Glutamatergic neuron (in vitro differentiated cells): ENCODE measurements around the gene LHFPL6. TPM values are rescaled to one million over a fixed set of nuclear protein-coding genes. Genes with fewer than 3 reads are reported as not detected.

ENCODE experiments used
- DNase-seq: peaks from one replicate; pipeline ENCODE4 v3.0.0; 2022
- H3K27ac Mint-ChIP-seq: one replicate; pipeline ENCODE4 v1.8.0; 2020; ENCODE audit warnings: mild to moderate bottlenecking, mixed read lengths, inconsistent platforms; ENCODE audit not compliant: unreplicated experiment
- H3K27me3 Mint-ChIP-seq: one replicate; pipeline ENCODE4 v1.8.0; 2020; ENCODE audit warnings: mild to moderate bottlenecking, moderate library complexity, mixed read lengths, inconsistent platforms; ENCODE audit not compliant: unreplicated experiment
- H3K36me3 Mint-ChIP-seq: one replicate; pipeline ENCODE4 v1.8.0; 2020; ENCODE audit warnings: mild to moderate bottlenecking, mixed read lengths, inconsistent platforms; ENCODE audit not compliant: unreplicated experiment
- H3K4me1 Mint-ChIP-seq: one replicate; pipeline ENCODE4 v1.8.0; 2020; ENCODE audit warnings: mild to moderate bottlenecking, low read depth, mixed read lengths, inconsistent platforms; ENCODE audit not compliant: unreplicated experiment
- H3K4me3 Mint-ChIP-seq: one replicate; pipeline ENCODE4 v1.8.0; 2020; ENCODE audit warnings: mild to moderate bottlenecking, mixed read lengths, inconsistent platforms; ENCODE audit not compliant: unreplicated experiment
- H3K9me3 Mint-ChIP-seq: one replicate; pipeline ENCODE4 v1.8.0; 2020; ENCODE audit warnings: mild to moderate bottlenecking, moderate library complexity, mixed read lengths, inconsistent platforms; ENCODE audit not compliant: unreplicated experiment
- CTCF ChIP-seq: fragments of 200-600 bp; sonication (generic); IDR thresholded peaks from one replicate; pipeline ENCODE4 v1.5.0; 2021; ENCODE audit not compliant: partially characterized antibody, unreplicated experiment
- total RNA-seq: library from RNA; stranded (reverse); fragmentation: NEBNext Ultra II Directional; extraction: Animal tissue kit (Norgen Biotek cat#: 25700); gene quantifications from one replicate; pipeline ENCODE4 v1.2.1, GENCODE V29; 2021; ENCODE audit not compliant: unreplicated experiment

The LHFPL6 gene
- total RNA-seq, 1 donor from 2014 or later: 1.7 TPM

- H3K36me3 Mint-ChIP-seq: no peaks in the 10 kb centered on the region
- no peak for TF ChIP-seq CTCF
- H3K9me3 Mint-ChIP-seq: no peaks in the 10 kb centered on the region
- no peak for DNase-seq
- no peaks in the 10 kb centered on the region for H3K27me3 Mint-ChIP-seq
- no peaks in the 10 kb centered on the region for H3K4me1 Mint-ChIP-seq
- H3K27ac Mint-ChIP-seq: no peak overlapping the region
- H3K4me3 Mint-ChIP-seq: no peak overlapping the region
Observed at GRCh38 chr13:39515224-39515714, 87.7 kb downstream of the LHFPL6 start.

DNA sequence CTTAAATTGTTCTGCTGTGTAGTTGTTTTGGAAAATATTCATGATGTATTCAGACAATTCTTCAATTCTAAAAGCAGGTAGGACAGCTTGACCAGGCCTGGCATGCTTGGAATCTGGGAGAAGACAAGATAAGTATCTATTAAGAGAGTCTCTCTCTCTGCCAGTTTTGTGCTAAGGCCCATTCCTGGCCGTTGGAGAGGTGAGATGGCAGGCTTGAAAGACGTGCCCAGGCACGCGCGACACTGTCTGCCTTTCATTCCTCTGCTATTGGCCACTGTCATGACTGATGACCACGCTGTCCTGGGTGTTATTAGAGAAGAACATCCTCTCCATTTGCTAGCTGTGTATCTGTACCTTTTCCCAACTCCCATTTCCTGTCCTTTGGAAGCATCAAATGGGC, 90.3 kb downstream of the LHFPL6 start:
- Mint-ChIP-seq H3K36me3 (no peaks in the 10 kb centered on the region), H3K4me1 (no peaks in the 10 kb centered on the region), H3K4me3 (no peak overlapping the region), H3K9me3 (no peaks in the 10 kb centered on the region), H3K27me3 (no peaks in the 10 kb centered on the region), H3K27ac (no peak overlapping the region)
- TF ChIP-seq CTCF: no peak
- no peak for DNase-seq

DNA sequence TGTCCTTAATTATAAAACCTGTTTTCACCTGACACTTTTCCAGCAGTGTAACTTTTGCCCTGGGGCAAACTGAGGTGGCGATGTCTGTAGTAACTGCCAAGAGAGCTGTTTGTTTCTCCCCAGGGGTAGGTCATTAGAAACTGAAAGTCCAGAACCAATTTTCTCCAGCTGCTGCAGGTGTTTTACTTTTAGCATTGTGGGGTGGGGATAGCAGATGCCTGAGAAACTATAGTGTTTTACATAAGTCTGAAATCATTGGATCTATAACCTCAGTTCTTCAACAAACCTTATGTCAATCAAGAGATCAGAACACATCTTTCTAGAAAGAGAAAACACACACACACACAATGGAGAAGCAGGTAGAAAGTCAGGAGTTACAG, 92.7 kb downstream of the LHFPL6 start:
- no peak for DNase-seq
- no peak overlapping the region for H3K4me3 Mint-ChIP-seq
- H3K9me3 Mint-ChIP-seq: peaks cover 1% of the 10 kb centered on the region
- no peak overlapping the region for H3K27ac Mint-ChIP-seq
- no peak for TF ChIP-seq CTCF
- no peaks in the 10 kb centered on the region for H3K27me3 Mint-ChIP-seq
- no peaks in the 10 kb centered on the region for H3K4me1 Mint-ChIP-seq
- no peaks in the 10 kb centered on the region for H3K36me3 Mint-ChIP-seq

DNA sequence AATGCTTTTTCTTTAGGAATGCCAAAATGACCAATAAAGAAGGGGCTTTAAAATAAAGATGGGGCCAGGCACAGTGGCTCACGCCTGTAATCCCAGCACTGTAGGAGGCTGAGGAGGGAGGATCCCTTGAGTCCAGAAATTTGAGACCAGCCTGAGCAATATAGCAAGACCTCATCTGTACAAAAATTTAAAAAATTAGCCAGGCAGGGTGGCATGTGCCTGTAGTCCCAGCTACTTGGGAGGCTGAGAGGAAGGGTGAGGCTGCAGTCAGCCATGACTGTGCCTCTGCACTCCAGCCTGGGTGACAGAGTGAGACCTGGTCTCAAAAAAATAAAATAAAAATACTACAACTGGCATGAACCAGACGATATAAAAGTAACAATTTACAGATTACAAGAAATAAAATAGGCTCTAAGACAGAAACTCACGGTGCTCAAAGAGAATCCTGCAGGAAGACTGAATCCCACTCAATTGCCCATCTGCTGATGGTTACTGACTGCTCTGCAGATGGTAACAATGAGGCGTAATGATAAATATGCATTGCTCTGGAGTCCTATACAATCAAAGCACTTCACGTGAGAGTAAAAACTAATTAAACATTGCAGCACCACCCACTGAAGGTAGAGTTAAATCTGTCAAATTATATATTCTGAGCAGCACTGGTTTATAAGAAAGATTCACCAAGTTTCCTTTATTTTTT, 93.2 kb downstream of the LHFPL6 start:
- TF ChIP-seq CTCF: no peak
- Mint-ChIP-seq H3K4me1 (no peaks in the 10 kb centered on the region), H3K27ac (no peak overlapping the region), H3K4me3 (no peak overlapping the region), H3K36me3 (no peaks in the 10 kb centered on the region), H3K27me3 (no peaks in the 10 kb centered on the region), H3K9me3 (peaks cover 1% of the 10 kb centered on the region)
- no peak for DNase-seq

DNA sequence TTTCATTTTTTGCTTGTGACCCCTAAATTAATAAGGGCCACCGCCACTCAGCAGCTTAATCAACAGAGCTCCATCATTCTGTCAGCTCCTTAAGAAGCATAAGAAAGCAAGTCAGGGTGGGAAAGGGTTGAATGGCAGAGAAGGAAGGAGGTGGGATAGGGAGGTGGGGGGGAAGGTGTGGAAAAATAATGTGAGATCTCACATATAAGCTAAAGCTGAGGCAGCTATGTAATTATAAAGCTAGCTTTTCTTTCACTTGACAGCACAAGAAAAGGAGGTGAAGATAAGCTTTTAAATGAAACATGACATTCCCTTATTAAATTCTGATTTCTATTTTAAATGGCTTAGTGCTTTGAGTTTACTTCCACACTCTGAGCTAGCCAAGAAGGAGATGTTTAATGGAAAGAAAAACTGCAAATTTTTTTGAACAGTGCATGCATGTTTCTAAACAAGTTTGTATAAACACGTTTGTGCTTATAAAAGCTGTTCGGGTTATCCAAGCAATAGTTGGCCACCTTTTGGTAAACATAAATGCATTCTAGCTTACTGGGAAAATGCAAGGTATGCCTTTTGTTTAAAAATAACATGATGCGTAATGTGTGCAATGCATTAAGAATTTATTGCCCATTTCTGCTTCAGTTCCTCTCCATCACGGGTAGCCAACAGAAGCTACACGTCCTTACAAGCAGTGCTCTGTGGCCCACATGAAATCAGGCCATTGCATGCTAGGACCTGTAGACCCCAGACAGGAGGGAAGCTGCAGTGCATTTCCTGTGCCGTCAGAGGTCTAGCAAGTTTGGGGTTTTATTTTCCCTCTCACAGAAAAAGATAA, 96.2 kb downstream of the LHFPL6 start:
- H3K27me3 Mint-ChIP-seq: no peaks in the 10 kb centered on the region
- no peak overlapping the region for H3K4me3 Mint-ChIP-seq
- no peak overlapping the region for H3K27ac Mint-ChIP-seq
- no peak for DNase-seq
- no peaks in the 10 kb centered on the region for H3K36me3 Mint-ChIP-seq
- H3K9me3 Mint-ChIP-seq: peaks cover 3% of the 10 kb centered on the region
- no peak for TF ChIP-seq CTCF
- no peaks in the 10 kb centered on the region for H3K4me1 Mint-ChIP-seq
